ENCODE data around the gene TEX22. TPM values are rescaled to one million over a fixed set of nuclear protein-coding genes. Genes with fewer than 3 reads are reported as not detected.

TEX22 gene
- total RNA-seq, 1 donor from 2014 or later, result not detected

- Histone ChIP-seq H3K36me3 (peaks cover 30 to 37% of the 10 kb centered on the region in 2 donors), H3K27me3 (no peaks in the 10 kb centered on the region), H3K27ac (no peak overlapping the region), H3K9me3 (no peaks in the 10 kb centered on the region), H3K4me3 (no peak overlapping the region), H3K4me1 (no peaks in the 10 kb centered on the region)
- no peak for TF ChIP-seq CTCF (IDR thresholded peaks at IDR 0.05)
- intact Hi-C loops (cut with DNase I), result no loop called here
- DNase-seq (ENCODE audit: low spot score in 2 of 2), result no peak
These were observed 33.2 kb upstream of the TEX22 start for GRCh38 chr14:105365101-105365500.

- DNase-seq (ENCODE audit: low spot score in 2 of 2), result no peak
- TF ChIP-seq CTCF (IDR thresholded peaks at IDR 0.05), result no peak
- no peak overlapping the region for H3K27ac ChIP-seq
- intact Hi-C loops (cut with DNase I), result no loop called here
- H3K9me3 ChIP-seq, result no peaks in the 10 kb centered on the region
- no peak overlapping the region for H3K4me3 ChIP-seq
- H3K36me3 ChIP-seq, result peaks cover 28 to 35% of the 10 kb centered on the region in 2 donors
- H3K27me3 ChIP-seq, result no peaks in the 10 kb centered on the region
- H3K4me1 ChIP-seq, result no peaks in the 10 kb centered on the region
These were observed 32.7 kb upstream of the TEX22 start for GRCh38 chr14:105365681-105366080.

GRCh38 chr14:105366386-105367074, 31.8 kb upstream of the TEX22 start:
- H3K27ac ChIP-seq, result no peak overlapping the region
- no peak overlapping the region for H3K4me3 ChIP-seq
- DNase-seq (ENCODE audit: low spot score in 2 of 2), result no peak
- H3K4me1 ChIP-seq, result no peaks in the 10 kb centered on the region
- no peaks in the 10 kb centered on the region for H3K9me3 ChIP-seq
- intact Hi-C loops (cut with DNase I), result no loop called here
- no peak for TF ChIP-seq CTCF (IDR thresholded peaks at IDR 0.05)
- peaks cover 26 to 30% of the 10 kb centered on the region in 2 donors for H3K36me3 ChIP-seq
- H3K27me3 ChIP-seq, result no peaks in the 10 kb centered on the region

GRCh38 chr14:105367116-105368031, 31.0 kb upstream of the TEX22 start:
- TF ChIP-seq CTCF (IDR thresholded peaks at IDR 0.05), result no peak

GRCh38 chr14:105368032-105368417, 30.3 kb upstream of the TEX22 start:
- H3K27me3 ChIP-seq, result no peaks in the 10 kb centered on the region
- no peaks in the 10 kb centered on the region for H3K9me3 ChIP-seq
- intact Hi-C loops (cut with DNase I), result no loop called here
- H3K4me1 ChIP-seq, result no peaks in the 10 kb centered on the region
- no peak overlapping the region for H3K27ac ChIP-seq
- no peak for DNase-seq (ENCODE audit: low spot score in 2 of 2)
- no peak for TF ChIP-seq CTCF (IDR thresholded peaks at IDR 0.05)
- H3K36me3 ChIP-seq, result peaks cover 26 to 30% of the 10 kb centered on the region in 2 donors
- no peak overlapping the region for H3K4me3 ChIP-seq

More at GRCh38 chr14:105367116-105368031, 31.0 kb upstream of the TEX22 start:
- no peak for DNase-seq (ENCODE audit: low spot score in 2 of 2)
- Histone ChIP-seq H3K9me3 (no peaks in the 10 kb centered on the region), H3K4me1 (no peaks in the 10 kb centered on the region), H3K27me3 (no peaks in the 10 kb centered on the region), H3K27ac (no peak overlapping the region), H3K4me3 (no peak overlapping the region), H3K36me3 (peaks cover 26 to 30% of the 10 kb centered on the region in 2 donors)
- intact Hi-C loops (cut with DNase I), result no loop called here

Measured in ascending aorta (tissue), 2 donors.